Measurements from ENCODE around the gene GREB1.
"Not testable (repeated sequence)": the region's sequence is repeated elsewhere in the genome, so short reads cannot be mapped to it uniquely, and the experiment has no call there.

GREB1 gene

GRCh38 chr2:11639503-11639902 is 105.7 kb downstream of the GREB1 start:
- DNase-seq (ENCODE audit: low spot score) = no peak

GRCh38 chr2:11640132-11640531 is 106.3 kb downstream of the GREB1 start:
- DNase-seq (ENCODE audit: low spot score) = no peak

GRCh38 chr2:11642972-11643371 is 109.1 kb downstream of the GREB1 start:
- DNase-seq (ENCODE audit: low spot score) = no peak

GRCh38 chr2:11644293-11644692 is 110.4 kb downstream of the GREB1 start:
- DNase-seq (ENCODE audit: low spot score) = no peak

GRCh38 chr2:11646530-11646929 is 112.7 kb downstream of the GREB1 start:
- DNase-seq (ENCODE audit: low spot score) = no peak

GRCh38 chr2:11647834-11648600 is 114.2 kb downstream of the GREB1 start:
- DNase-seq (ENCODE audit: low spot score) = no peak

GRCh38 chr2:11649093-11649492 is 115.2 kb downstream of the GREB1 start:
- no peak for DNase-seq (ENCODE audit: low spot score)

GRCh38 chr2:11651856-11652548 is 118.2 kb downstream of the GREB1 start:
- no peak for DNase-seq (ENCODE audit: low spot score)

GRCh38 chr2:11652553-11652952 is 118.7 kb downstream of the GREB1 start:
- DNase-seq (ENCODE audit: low spot score) = no peak

GRCh38 chr2:11655495-11655894 is 121.7 kb downstream of the GREB1 start:
- DNase-seq (ENCODE audit: low spot score) = peak; percentile 59

GRCh38 chr2:11656252-11656651 is 122.4 kb downstream of the GREB1 start:
- no peak for DNase-seq (ENCODE audit: low spot score)

GRCh38 chr2:11656671-11657101 is 122.8 kb downstream of the GREB1 start:
- peak; percentile 45 for DNase-seq (ENCODE audit: low spot score)

- DNase-seq (ENCODE audit: low spot score) = no peak
Measured at GRCh38 chr2:11657195-11657594, 123.3 kb downstream of the GREB1 start.

GRCh38 chr2:11657646-11658045 is 123.8 kb downstream of the GREB1 start:
- DNase-seq (ENCODE audit: low spot score) = no peak

- DNase-seq (ENCODE audit: low spot score) = no peak
Measured at GRCh38 chr2:11658208-11659114, 124.6 kb downstream of the GREB1 start.

- no peak for DNase-seq (ENCODE audit: low spot score)
Measured at GRCh38 chr2:11659115-11659475, 125.2 kb downstream of the GREB1 start.

- no peak for DNase-seq (ENCODE audit: low spot score)
Measured at GRCh38 chr2:11659851-11660250, 126.0 kb downstream of the GREB1 start.

GRCh38 chr2:11660396-11660795 is 126.6 kb downstream of the GREB1 start:
- DNase-seq (ENCODE audit: low spot score) = not testable (repeated sequence)

GRCh38 chr2:11661891-11662435 is 128.1 kb downstream of the GREB1 start:
- DNase-seq (ENCODE audit: low spot score) = no peak

GRCh38 chr2:11662882-11663281 is 129.0 kb downstream of the GREB1 start:
- DNase-seq (ENCODE audit: low spot score) = no peak

GRCh38 chr2:11663427-11663826 is 129.6 kb downstream of the GREB1 start:
- no peak for DNase-seq (ENCODE audit: low spot score)

GRCh38 chr2:11665028-11665427 is 131.2 kb downstream of the GREB1 start:
- DNase-seq (ENCODE audit: low spot score) = no peak

Data from HuH-7 (cell line).